ENCODE measurements around the gene PHF2.

PHF2 gene

GRCh38 chr9:93569621-93570174 is 6.7 kb upstream of the PHF2 start:
- DNase-seq, result no peak

GRCh38 chr9:93572221-93572620 is 4.2 kb upstream of the PHF2 start:
- no peak for DNase-seq

GRCh38 chr9:93572636-93573515 is 3.5 kb upstream of the PHF2 start:
- DNase-seq, result no peak

- no peak for DNase-seq
These were observed 2.9 kb upstream of the PHF2 start for GRCh38 chr9:93573516-93573828.

GRCh38 chr9:93574091-93574899 is 2.1 kb upstream of the PHF2 start:
- no peak for DNase-seq

GRCh38 chr9:93574900-93575795 is 1.2 kb upstream of the PHF2 start:
- no peak for DNase-seq

GRCh38 chr9:93575796-93576257 is 557 bp upstream of the PHF2 start:
- DNase-seq, result peak; percentile 39

- DNase-seq, result peak; percentile 22
These were observed 942 bp downstream of the PHF2 start for GRCh38 chr9:93577078-93577974.

- no peak for DNase-seq
These were observed 1.7 kb downstream of the PHF2 start for GRCh38 chr9:93577975-93578682.

GRCh38 chr9:93578844-93579243 is 2.5 kb downstream of the PHF2 start:
- DNase-seq, result no peak

- no peak for DNase-seq
These were observed 3.5 kb downstream of the PHF2 start for GRCh38 chr9:93579711-93580516.

GRCh38 chr9:93580654-93581380 is 4.4 kb downstream of the PHF2 start:
- no peak for DNase-seq

- no peak for DNase-seq
These were observed 5.7 kb downstream of the PHF2 start for GRCh38 chr9:93582115-93582514.

- DNase-seq, result no peak
These were observed 6.2 kb downstream of the PHF2 start for GRCh38 chr9:93582550-93582949.

GRCh38 chr9:93585259-93585658 is 8.9 kb downstream of the PHF2 start:
- DNase-seq, result no peak

- DNase-seq, result no peak
These were observed 9.3 kb downstream of the PHF2 start for GRCh38 chr9:93585695-93586094.

- no peak for DNase-seq
These were observed 10.1 kb downstream of the PHF2 start for GRCh38 chr9:93586290-93587057.

- DNase-seq, result no peak
These were observed 10.9 kb downstream of the PHF2 start for GRCh38 chr9:93587284-93587650.

All from central memory CD4-positive, alpha-beta T cell (primary cell).